ENCODE results near the gene ZNF451.

ZNF451 gene

DNA sequence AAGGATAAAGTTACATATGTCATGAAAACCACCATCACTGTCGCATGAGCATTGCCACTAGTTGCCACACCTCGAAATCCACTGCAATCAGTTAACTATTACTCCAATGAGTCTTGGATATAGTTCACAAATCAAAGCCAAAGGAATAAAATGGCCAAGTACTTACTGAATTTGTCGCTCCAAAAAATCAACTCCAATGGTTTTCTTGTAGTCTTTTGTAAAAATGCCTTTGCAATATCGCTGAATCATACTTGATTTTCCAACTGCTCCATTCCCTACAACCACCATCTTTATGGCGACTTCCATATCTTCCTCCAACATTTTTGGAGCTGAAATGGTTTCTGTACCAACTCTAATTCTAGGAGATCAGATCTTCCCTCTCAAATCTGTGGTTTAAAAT lies 120.1 kb downstream of the ZNF451 start:
- no peak for DNase-seq (ENCODE audit: low read depth)

DNA sequence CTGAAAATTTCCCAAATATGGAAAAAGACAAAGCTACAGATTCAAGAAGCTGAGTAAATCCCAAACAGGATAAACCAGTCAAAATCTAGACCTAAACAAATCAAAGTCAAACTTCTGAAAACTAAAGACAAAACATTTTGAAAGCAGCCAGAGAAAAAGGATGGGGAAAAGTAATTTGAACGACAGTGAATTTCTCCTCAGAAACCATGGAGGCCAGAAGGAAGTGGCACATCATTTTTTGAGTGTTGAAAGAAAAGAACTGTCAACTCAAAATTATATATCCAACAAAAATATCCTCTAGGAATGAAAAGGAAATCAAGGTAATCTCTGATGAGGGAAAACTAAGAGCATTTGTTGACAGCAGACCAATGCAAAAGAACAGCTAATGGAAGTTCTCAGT lies 125.3 kb downstream of the ZNF451 start:
- no peak for DNase-seq (ENCODE audit: low read depth)

DNA sequence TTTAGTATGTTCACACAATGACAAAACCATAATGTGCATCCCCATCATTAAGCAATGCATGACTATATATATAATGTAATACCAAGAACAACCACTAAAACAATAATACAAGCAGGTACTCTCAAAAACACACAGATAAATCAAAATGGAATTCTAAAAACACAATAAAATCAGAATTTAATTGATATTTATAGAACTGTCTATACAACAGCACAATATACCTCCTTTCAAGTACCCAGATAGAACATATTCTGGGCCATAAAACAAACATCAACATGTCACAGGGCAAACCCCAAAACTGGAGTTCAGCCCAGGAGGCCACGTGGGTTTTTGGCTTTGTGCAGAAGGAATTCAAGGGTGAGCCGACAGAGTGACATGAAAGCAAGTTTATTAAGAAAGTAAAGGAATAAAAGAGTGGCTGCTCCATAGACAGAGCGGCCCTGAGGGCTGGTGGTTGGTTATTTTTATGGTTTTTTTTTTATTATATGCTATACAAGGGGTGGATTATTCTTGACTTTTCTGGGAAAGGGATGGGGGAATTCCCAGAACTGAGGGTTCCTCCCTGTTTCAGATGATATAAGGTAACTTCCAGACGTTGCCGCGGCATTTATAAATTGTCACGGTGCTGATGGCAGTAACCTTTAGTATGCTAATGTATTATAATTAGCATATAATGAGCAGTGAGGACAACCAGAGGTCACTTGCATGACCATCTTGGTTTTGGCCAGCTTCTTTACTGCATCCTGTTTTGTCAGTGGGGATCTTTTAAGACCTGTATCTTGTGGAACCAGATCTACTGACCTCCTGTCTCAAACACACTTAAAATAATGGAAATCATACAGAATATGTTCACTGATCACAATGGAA lies 126.5 kb downstream of the ZNF451 start:
- no peak for DNase-seq (ENCODE audit: low read depth)

DNA sequence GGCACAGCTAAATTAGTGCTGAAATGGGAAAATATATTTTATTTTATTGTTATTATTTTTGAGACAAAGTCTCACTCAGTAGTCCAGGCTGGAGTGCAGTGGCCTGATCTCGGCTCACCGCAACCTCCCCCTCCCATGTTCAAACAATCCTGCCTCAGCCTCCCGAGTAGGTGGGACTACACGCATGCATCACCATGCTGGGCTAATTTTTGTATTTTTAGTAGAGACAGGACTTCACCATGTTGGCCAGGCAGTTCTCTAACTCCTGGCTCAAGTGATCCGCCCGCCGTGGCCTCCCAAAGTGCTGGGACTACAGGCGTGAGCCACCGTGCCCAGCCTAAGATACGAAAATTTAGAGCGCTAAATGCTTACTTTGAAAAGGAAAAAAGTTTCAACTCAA lies 127.3 kb downstream of the ZNF451 start:
- DNase-seq (ENCODE audit: low read depth): no peak

Data from HS-27A (cell line).